Kidney (tissue), 14 donors: ENCODE data around the gene CRTC1. TPM values are rescaled to one million over a fixed set of nuclear protein-coding genes. Genes with fewer than 3 reads are reported as not detected.

Experiments used
- DNase-seq, 5 donors: peaks; one replicate each; pipeline ENCODE4 v3.0.0-alpha.2; 2013 to 2020
- FAIRE-seq: peaks from 2 replicates; lab custom pipeline; 2012; peaks lifted over from hg19 to GRCh38; lab: Jason Lieb, UNC
- H3K27ac ChIP-seq, 2 donors: one replicate each; pipeline ENCODE4 v1.7.0; 2013; ENCODE audit warnings: low read depth in 2 of 2, low read length in 2 of 2, inconsistent platforms in 1 of 2
- H3K27me3 ChIP-seq: one replicate; pipeline ENCODE4 v1.7.1; 2013; ENCODE audit warnings: low read length, inconsistent platforms; ENCODE audit not compliant: control insufficient read depth, insufficient read depth
- H3K36me3 ChIP-seq, 3 donors: one replicate each; pipeline versions ENCODE4 v1.7.0 to v1.7.1; 2013; ENCODE audit warnings: low read length in 3 of 3, control low read depth in 1 of 3, inconsistent platforms in 1 of 3; ENCODE audit not compliant: insufficient read depth in 3 of 3, control insufficient read depth in 2 of 3
- H3K4me1 ChIP-seq, 3 donors: one replicate each; pipeline versions ENCODE4 v1.7.0 to v1.7.1; 2013; ENCODE audit warnings: low read length in 3 of 3, inconsistent platforms in 1 of 3, low read depth in 1 of 3; ENCODE audit not compliant: control insufficient read depth in 2 of 3, insufficient read depth in 2 of 3
- H3K4me3 ChIP-seq, 3 donors: one replicate each; pipeline versions ENCODE4 v1.7.0 to v1.8.1; 2013; ENCODE audit warnings: low read length in 3 of 3, control low read depth in 1 of 3, inconsistent platforms in 1 of 3
- H3K9ac ChIP-seq, 3 donors: one replicate each; pipeline versions ENCODE4 v1.7.0 to v1.7.1; 2013; ENCODE audit warnings: low read length in 3 of 3, control low read depth in 1 of 3, inconsistent platforms in 1 of 3
- H3K9me3 ChIP-seq, 3 donors: one replicate each; pipeline versions ENCODE4 v1.7.0 to v1.7.1; 2013; ENCODE audit warnings: low read length in 3 of 3, control low read depth in 1 of 3, inconsistent platforms in 1 of 3; ENCODE audit not compliant: control insufficient read depth in 2 of 3, insufficient read depth in 1 of 3
- intact Hi-C: fragments of 100-400 bp; cut with DNase I; formaldehyde crosslinking; loops from one replicate; pipeline ENCODE4 v1.11.1; 2022
- polyA plus RNA-seq: library from polyadenylated mRNA; stranded (reverse); fragments of 350-450 nt; fragmentation: Illumina TruSeq; extraction: RNeasy Lipid Tissue Mini Kit (QIAGEN cat#74804); gene quantifications from one replicate; pipeline ENCODE4 v1.2.3, GENCODE V29; 2014; ENCODE audit warnings: low read depth, low replicate concordance; ENCODE audit not compliant: insufficient read depth
- total RNA-seq: library from RNA; stranded (reverse); fragmentation: NEBNext Ultra II Directional; extraction: Animal tissue kit (Norgen Biotek cat#: 25700); gene quantifications from one replicate; pipeline ENCODE4 v1.2.1, GENCODE V29; 2021
- TF ChIP-seq, protein P1 (sequence below): IDR thresholded peaks from 3 replicates; pipeline ENCODE4 v1.5.1; 2012; ENCODE audit warnings: mild to moderate bottlenecking, moderate library complexity, borderline replicate concordance; ENCODE audit not compliant: insufficient read depth; ENCODE audit errors: extremely low read depth
- donor health status: control.
- donor health status: control.
- donor health status: control.
- donor health status: control.
- donor health status: control.
- donor health status: DM: yes; HTN: yes; CAD: no.
- donor health status: Normal renal cell carcinoma (clear cell type).

CRTC1 gene
- total and polyA plus RNA-seq, 2 donors from 2014 or later = 10.9 to 26.8 TPM

GRCh38 chr19:18735324-18735723 lies 51.8 kb downstream of the CRTC1 start:
- FAIRE-seq (no peak), DNase-seq (no peak)
- peaks cover 3 to 38% (median 24%) of the 10 kb centered on the region in 3 donors for H3K4me1 ChIP-seq
- TF ChIP-seq, protein P1, sequence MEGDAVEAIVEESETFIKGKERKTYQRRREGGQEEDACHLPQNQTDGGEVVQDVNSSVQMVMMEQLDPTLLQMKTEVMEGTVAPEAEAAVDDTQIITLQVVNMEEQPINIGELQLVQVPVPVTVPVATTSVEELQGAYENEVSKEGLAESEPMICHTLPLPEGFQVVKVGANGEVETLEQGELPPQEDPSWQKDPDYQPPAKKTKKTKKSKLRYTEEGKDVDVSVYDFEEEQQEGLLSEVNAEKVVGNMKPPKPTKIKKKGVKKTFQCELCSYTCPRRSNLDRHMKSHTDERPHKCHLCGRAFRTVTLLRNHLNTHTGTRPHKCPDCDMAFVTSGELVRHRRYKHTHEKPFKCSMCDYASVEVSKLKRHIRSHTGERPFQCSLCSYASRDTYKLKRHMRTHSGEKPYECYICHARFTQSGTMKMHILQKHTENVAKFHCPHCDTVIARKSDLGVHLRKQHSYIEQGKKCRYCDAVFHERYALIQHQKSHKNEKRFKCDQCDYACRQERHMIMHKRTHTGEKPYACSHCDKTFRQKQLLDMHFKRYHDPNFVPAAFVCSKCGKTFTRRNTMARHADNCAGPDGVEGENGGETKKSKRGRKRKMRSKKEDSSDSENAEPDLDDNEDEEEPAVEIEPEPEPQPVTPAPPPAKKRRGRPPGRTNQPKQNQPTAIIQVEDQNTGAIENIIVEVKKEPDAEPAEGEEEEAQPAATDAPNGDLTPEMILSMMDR = no peak
- no peak overlapping the region for H3K4me3 ChIP-seq
- no peaks in the 10 kb centered on the region for H3K9me3 ChIP-seq
- H3K36me3 ChIP-seq = no peaks in the 10 kb centered on the region
- intact Hi-C loops = no loop called here
- no peaks in the 10 kb centered on the region for H3K27me3 ChIP-seq
- peak overlapping the region; percentile 57 to 67 for H3K27ac ChIP-seq
- peak overlapping the region in 2 of 3 donors; percentile 6 to 19 for H3K9ac ChIP-seq

- intact Hi-C loops = no loop called here
- Histone ChIP-seq H3K9ac (peak overlapping the region in 1 of 3 donors; percentile 19), H3K27me3 (no peaks in the 10 kb centered on the region), H3K27ac (peak overlapping the region; percentile 57 to 67), H3K4me1 (peaks cover 3 to 39% (median 24%) of the 10 kb centered on the region in 3 donors), H3K9me3 (no peaks in the 10 kb centered on the region), H3K36me3 (no peaks in the 10 kb centered on the region), H3K4me3 (no peak overlapping the region)
- TF ChIP-seq, protein P1 = no peak
- no peak for FAIRE-seq
- peak in 1 of 5 donors; percentile 86 for DNase-seq
Measured at GRCh38 chr19:18735752-18736151, 52.3 kb downstream of the CRTC1 start.

- peak in 2 of 5 donors; percentile 62 to 85 for DNase-seq
- Histone ChIP-seq H3K4me3 (no peak overlapping the region), H3K36me3 (no peaks in the 10 kb centered on the region), H3K4me1 (peaks cover 3 to 42% (median 26%) of the 10 kb centered on the region in 3 donors), H3K9me3 (no peaks in the 10 kb centered on the region), H3K27ac (peak overlapping the region; percentile 61 to 68), H3K27me3 (no peaks in the 10 kb centered on the region), H3K9ac (no peak overlapping the region)
- no peak for FAIRE-seq
- TF ChIP-seq, protein P1 = no peak
- intact Hi-C loops = no loop called here
Measured at GRCh38 chr19:18736415-18737336, 53.2 kb downstream of the CRTC1 start.
